IMR-90 (cell line): ENCODE measurements around the gene SNX30. TPM values are rescaled to one million over a fixed set of nuclear protein-coding genes. Genes with fewer than 3 reads are reported as not detected.

Source experiments
- ATAC-seq: fragments of 200-7000 bp; cut with Tn5 transposase; 2 replicates; pipeline ENCODE4 v1.9.1; 2020; ENCODE audit warnings: low read depth, mild to moderate bottlenecking, moderate library complexity
- BruUV-seq: library from RNA; stranded (reverse); fragments of 400-500 nt; replicated peaks from 2 replicates; lab custom pipeline; 2021; lab: Mats Ljungman, UMichigan
- CTCF ChIA-PET: fragments of 300-600 bp; formaldehyde crosslinking; extraction: SDS; loops from one replicate; lab custom pipeline; 2021; ENCODE audit warnings: antibody characterized with exemption; lab: Yijun Ruan, JAX
- POLR2A ChIA-PET: fragments of 300-600 bp; sonication (Branson Sonifier 250); formaldehyde crosslinking; loops from one replicate; lab custom pipeline; 2022; ENCODE audit warnings: antibody characterized with exemption; ENCODE audit not compliant: unreplicated experiment; lab: Charles Lee
- DNase-seq: peaks from one replicate; pipeline ENCODE4 v3.0.0; 2013
- H2AFZ ChIP-seq: replicated peaks from 2 replicates; pipeline ENCODE3; 2013; ENCODE audit warnings: low read length, mild to moderate bottlenecking; ENCODE audit not compliant: poor library complexity
- H2AK5ac ChIP-seq: 2 replicates; pipeline ENCODE4 v1.6.1; 2013; ENCODE audit warnings: low read depth, low read length, inconsistent platforms
- H2AK9ac ChIP-seq: replicated peaks from 2 replicates; pipeline ENCODE3; 2013; ENCODE audit warnings: mild to moderate bottlenecking, low read depth, low read length, moderate library complexity; ENCODE audit not compliant: poor library complexity
- H2BK120ac ChIP-seq: 2 replicates; pipeline ENCODE4 v1.6.1; 2013; ENCODE audit warnings: low read depth, low read length, inconsistent platforms
- H2BK15ac ChIP-seq: 3 replicates; pipeline ENCODE4 v1.6.1; 2013; ENCODE audit warnings: low read depth, low read length, inconsistent platforms
- H2BK20ac ChIP-seq: 2 replicates; pipeline ENCODE4 v1.6.1; 2013; ENCODE audit warnings: low read depth, mild to moderate bottlenecking, inconsistent platforms, low read length, moderate library complexity
- H2BK5ac ChIP-seq: 2 replicates; pipeline ENCODE4 v1.6.1; 2013; ENCODE audit warnings: mild to moderate bottlenecking, low read depth, low read length, inconsistent platforms; ENCODE audit not compliant: poor library complexity, severe bottlenecking
- H3K14ac ChIP-seq: replicated peaks from 2 replicates; pipeline ENCODE4 v1.6.1; 2013; ENCODE audit warnings: low read depth, low read length, inconsistent platforms
- H3K18ac ChIP-seq: 2 replicates; pipeline ENCODE4 v1.6.1; 2013; ENCODE audit warnings: low read depth, low read length, control low read depth
- H3K23ac ChIP-seq: 2 replicates; pipeline ENCODE4 v1.6.1; 2013; ENCODE audit warnings: low read depth, low read length, inconsistent platforms
- H3K27ac ChIP-seq: 2 replicates; pipeline ENCODE4 v1.5.1; 2013; ENCODE audit warnings: mild to moderate bottlenecking, control low read depth, low read length; ENCODE audit not compliant: insufficient read depth
- H3K27me3 ChIP-seq: 2 replicates; pipeline ENCODE4 v1.6.1; 2013; ENCODE audit warnings: low read length; ENCODE audit not compliant: control insufficient read depth, insufficient read depth
- H3K36me3 ChIP-seq: 2 replicates; pipeline ENCODE4 v1.6.1; 2013; ENCODE audit warnings: low read length, mixed read lengths; ENCODE audit not compliant: control insufficient read depth, insufficient read depth
- H3K4ac ChIP-seq: 2 replicates; pipeline ENCODE4 v1.6.1; 2013; ENCODE audit warnings: low read depth, low read length, inconsistent platforms
- H3K4me1 ChIP-seq: 2 replicates; pipeline ENCODE4 v1.6.1; 2013; ENCODE audit warnings: low read length, mixed read lengths; ENCODE audit not compliant: control insufficient read depth, insufficient read depth
- H3K4me2 ChIP-seq: 2 replicates; pipeline ENCODE4 v1.6.1; 2013; ENCODE audit warnings: low read depth, mild to moderate bottlenecking, control low read depth, low read length, moderate library complexity
- H3K4me3 ChIP-seq: 2 replicates; pipeline ENCODE4 v1.5.1; 2013; ENCODE audit warnings: low read depth, mild to moderate bottlenecking, control low read depth, low read length, moderate library complexity; ENCODE audit not compliant: insufficient read depth
- H3K56ac ChIP-seq: 2 replicates; pipeline ENCODE4 v1.6.1; 2013; ENCODE audit warnings: low read length, inconsistent platforms; ENCODE audit not compliant: insufficient read depth; ENCODE audit errors: extremely low read depth
- H3K79me1 ChIP-seq, 2 experiments: 2 replicates each; pipeline ENCODE4 v1.6.1; 2013; ENCODE audit warnings: low read length in 2 of 2, inconsistent platforms in 1 of 2, low read depth in 1 of 2
- H3K9ac ChIP-seq: 2 replicates; pipeline ENCODE4 v1.6.1; 2013; ENCODE audit warnings: low read depth, low read length, control low read depth
- H3K9me1 ChIP-seq: 2 replicates; pipeline ENCODE4 v1.6.1; 2013; ENCODE audit warnings: low read length, inconsistent platforms; ENCODE audit not compliant: insufficient read depth
- H3K9me3 ChIP-seq: 2 replicates; pipeline ENCODE4 v1.6.1; 2013; ENCODE audit warnings: low read length; ENCODE audit not compliant: control insufficient read depth, insufficient read depth
- H4K20me1 ChIP-seq: 2 replicates; pipeline ENCODE4 v1.6.1; 2013; ENCODE audit warnings: low read length, inconsistent platforms; ENCODE audit not compliant: insufficient read depth
- H4K5ac ChIP-seq: 2 replicates; pipeline ENCODE4 v1.6.1; 2013; ENCODE audit warnings: mild to moderate bottlenecking, low read depth, low read length, control low read depth
- H4K8ac ChIP-seq, 2 experiments: 2 replicates each; pipeline ENCODE4 v1.6.1; 2013; ENCODE audit warnings: low read depth in 2 of 2, low read length in 2 of 2, control low read depth in 1 of 2, inconsistent platforms in 1 of 2
- H4K91ac ChIP-seq: 2 replicates; pipeline ENCODE4 v1.6.1; 2013; ENCODE audit warnings: low read depth, low read length, inconsistent platforms; ENCODE audit not compliant: insufficient read depth
- RCOR1 ChIP-seq: IDR thresholded peaks from 2 replicates; pipeline ENCODE4 v1.6.1; 2012; ENCODE audit warnings: mild to moderate bottlenecking, low read length, improper control_type of control experiment; ENCODE audit not compliant: insufficient replicate concordance
- WGBS, 2 experiments: methylation state at CpG; one replicate each; pipeline versions ENCODE4 v1.1.5 to v1.1.7; 2013; ENCODE audit warnings: missing lambda C conversion rate in 2 of 2; ENCODE audit not compliant: insufficient read length in 1 of 2; ENCODE audit errors: extremely low coverage in 2 of 2; 5-methylcytosine and 5-hydroxymethylcytosine counted together
- dilution Hi-C: fragments of 300-500 bp; cut with HindIII; formaldehyde crosslinking; loops from one replicate; pipeline ENCODE4 v1.14.3; 2018; ENCODE audit warnings: low sequenced_read_pairs; ENCODE audit not compliant: unreplicated experiment
- in situ Hi-C: fragments of 300-500 bp; cut with MboI; formaldehyde crosslinking; loops from 3 replicates; pipeline ENCODE4 v1.14.3; 2019; ENCODE audit warnings: low sequenced_read_pairs, inconsistent platforms, mixed read lengths
- intact Hi-C: fragments of 100-400 bp; cut with micrococcal nuclease; formaldehyde crosslinking; loops from 2 replicates; pipeline ENCODE4 v1.10.0; 2022
- polyA plus RNA-seq, 3 experiments: library from polyadenylated mRNA; depleted of rRNA; stranded (reverse); fragments of >200 nt; gene quantifications; 2 replicates each; pipeline ENCODE4 v1.2.3, GENCODE V29; 2012; ENCODE audit warnings: low replicate concordance in 1 of 3
- total RNA-seq: library from RNA; depleted of rRNA; stranded (reverse); fragments of >200 nt; gene quantifications from 2 replicates; pipeline ENCODE4 v1.2.3, GENCODE V29; 2012
- TF ChIP-seq, protein P1 (sequence below): conservative IDR thresholded peaks from 2 replicates; pipeline ENCODE4 v1.5.1; 2012; ENCODE audit warnings: mild to moderate bottlenecking, low read depth, low read length, improper control_type of control experiment

SNX30 gene
- total and polyA plus RNA-seq, 2 of the 4 experiments (the other 2 are of a cell fraction), result 8.0 to 18.8 TPM

DNA sequence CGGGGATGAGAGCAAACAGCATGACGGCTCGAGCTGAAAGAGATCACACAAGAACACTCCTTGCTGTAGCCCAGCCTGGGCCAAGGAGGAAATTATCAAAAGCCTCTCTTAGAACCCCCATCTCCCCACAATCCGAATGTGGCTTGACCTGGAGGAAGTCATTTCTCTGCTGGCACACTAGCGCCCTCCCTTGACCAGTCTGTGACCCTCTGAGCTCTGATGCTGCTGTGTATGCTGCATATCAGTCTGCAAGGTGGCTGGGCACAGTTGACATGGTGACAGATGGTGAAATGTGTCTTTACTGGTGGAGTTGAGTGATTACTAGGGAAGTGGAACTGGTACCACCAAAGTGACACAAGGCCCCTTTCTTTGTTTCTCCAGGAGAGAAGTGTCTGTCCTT, 136.8 kb downstream of the SNX30 start:
- no peaks in the 10 kb centered on the region for H4K20me1 ChIP-seq
- no peak overlapping the region for H4K5ac ChIP-seq
- H3K36me3 ChIP-seq, result no peaks in the 10 kb centered on the region
- H2BK5ac ChIP-seq, result no peak overlapping the region
- no peak overlapping the region for H3K4me2 ChIP-seq
- H2AK9ac ChIP-seq, result no peak overlapping the region
- H3K4me3 ChIP-seq, result no peak overlapping the region
- no peak overlapping the region for H3K4ac ChIP-seq
- H3K4me1 ChIP-seq, result peaks cover 3% of the 10 kb centered on the region
- no peak for DNase-seq
- no peak overlapping the region for H2BK20ac ChIP-seq
- no peak overlapping the region for H3K23ac ChIP-seq
- H2AFZ ChIP-seq, result no peak overlapping the region
- BruUV-seq, result no TSS peak
- dilution Hi-C loops, result no loop called here
- no peaks in the 10 kb centered on the region for H3K79me1 ChIP-seq
- peaks cover 25% of the 10 kb centered on the region for H3K27me3 ChIP-seq
- H2AK5ac ChIP-seq, result no peak overlapping the region
- in situ Hi-C loops, result no loop called here
- POLR2A ChIA-PET, result no interaction called here
- H3K27ac ChIP-seq, result no peak overlapping the region
- no peak overlapping the region for H3K14ac ChIP-seq
- H4K91ac ChIP-seq, result no peak overlapping the region
- H2BK120ac ChIP-seq, result no peak overlapping the region
- ATAC-seq, result no peak
- H2BK15ac ChIP-seq, result no peak overlapping the region
- WGBS, 2 experiments, result no CpG with 5 or more reads among the region's 5 CpGs
- no peak overlapping the region for H3K18ac ChIP-seq
- CTCF ChIA-PET, result no interaction called here
- no peak for TF ChIP-seq RCOR1
- TF ChIP-seq, protein P1, sequence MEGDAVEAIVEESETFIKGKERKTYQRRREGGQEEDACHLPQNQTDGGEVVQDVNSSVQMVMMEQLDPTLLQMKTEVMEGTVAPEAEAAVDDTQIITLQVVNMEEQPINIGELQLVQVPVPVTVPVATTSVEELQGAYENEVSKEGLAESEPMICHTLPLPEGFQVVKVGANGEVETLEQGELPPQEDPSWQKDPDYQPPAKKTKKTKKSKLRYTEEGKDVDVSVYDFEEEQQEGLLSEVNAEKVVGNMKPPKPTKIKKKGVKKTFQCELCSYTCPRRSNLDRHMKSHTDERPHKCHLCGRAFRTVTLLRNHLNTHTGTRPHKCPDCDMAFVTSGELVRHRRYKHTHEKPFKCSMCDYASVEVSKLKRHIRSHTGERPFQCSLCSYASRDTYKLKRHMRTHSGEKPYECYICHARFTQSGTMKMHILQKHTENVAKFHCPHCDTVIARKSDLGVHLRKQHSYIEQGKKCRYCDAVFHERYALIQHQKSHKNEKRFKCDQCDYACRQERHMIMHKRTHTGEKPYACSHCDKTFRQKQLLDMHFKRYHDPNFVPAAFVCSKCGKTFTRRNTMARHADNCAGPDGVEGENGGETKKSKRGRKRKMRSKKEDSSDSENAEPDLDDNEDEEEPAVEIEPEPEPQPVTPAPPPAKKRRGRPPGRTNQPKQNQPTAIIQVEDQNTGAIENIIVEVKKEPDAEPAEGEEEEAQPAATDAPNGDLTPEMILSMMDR, result 0 out of 2 replicates have a peak, but pooled peaks have one; percentile 11
- no peak overlapping the region for H3K9ac ChIP-seq
- H3K9me1 ChIP-seq, result no peaks in the 10 kb centered on the region; the same call in 1 of the 2 replicates
- intact Hi-C loops, result no loop called here
- no peak overlapping the region for H3K56ac ChIP-seq
- no peak overlapping the region for H4K8ac ChIP-seq
- H3K9me3 ChIP-seq, result no peaks in the 10 kb centered on the region
